MM.1S (cell line): ENCODE data around the gene TPD52L2.

ENCODE experiments used
- DNase-seq: peaks from one replicate; pipeline ENCODE4 v3.0.0-alpha.2; 2015
- H2AFZ ChIP-seq: fragments of 300-600 bp; sonication (generic); 2 replicates; pipeline ENCODE4 v1.6.0; 2016; ENCODE audit warnings: antibody characterized with exemption, low read length
- H3F3A ChIP-seq: fragments of 300-600 bp; sonication (generic); 2 replicates; pipeline ENCODE4 v1.6.1; 2016; ENCODE audit warnings: mild to moderate bottlenecking, antibody characterized with exemption, low read length, moderate library complexity, mixed read lengths; ENCODE audit not compliant: insufficient read depth
- H3K27ac ChIP-seq: fragments of 300-600 bp; sonication (generic); 2 replicates; pipeline ENCODE4 v1.5.1; 2016; ENCODE audit warnings: mild to moderate bottlenecking, low read length
- H3K27me3 ChIP-seq: fragments of 300-600 bp; sonication (generic); replicated peaks from 2 replicates; pipeline ENCODE4 v1.6.0; 2016; ENCODE audit warnings: low read length; ENCODE audit not compliant: insufficient read depth
- H3K36me3 ChIP-seq: fragments of 300-600 bp; sonication (generic); replicated peaks from 2 replicates; pipeline ENCODE4 v1.6.1; 2016; ENCODE audit warnings: mild to moderate bottlenecking, low read length, mixed read lengths; ENCODE audit not compliant: insufficient read depth
- H3K4me1 ChIP-seq: fragments of 300-600 bp; sonication (generic); 2 replicates; pipeline ENCODE4 v1.6.1; 2016; ENCODE audit warnings: low read length, mixed read lengths
- H3K4me2 ChIP-seq: fragments of 300-600 bp; sonication (generic); 2 replicates; pipeline ENCODE4 v1.6.0; 2016; ENCODE audit warnings: low read depth, low read length
- H3K4me3 ChIP-seq: fragments of 300-600 bp; sonication (generic); 2 replicates; pipeline ENCODE4 v1.5.1; 2016; ENCODE audit warnings: low read length, mixed read lengths
- H3K79me2 ChIP-seq: fragments of 300-600 bp; sonication (generic); 2 replicates; pipeline ENCODE4 v1.6.1; 2016; ENCODE audit warnings: mixed run types, low read length, mixed read lengths
- H3K9ac ChIP-seq: fragments of 300-600 bp; sonication (generic); 2 replicates; pipeline ENCODE4 v1.6.1; 2016; ENCODE audit warnings: low read length, mixed read lengths
- H3K9me2 ChIP-seq: fragments of 300-600 bp; sonication (generic); replicated peaks from 2 replicates; pipeline ENCODE4 v1.6.1; 2016; ENCODE audit warnings: mild to moderate bottlenecking, low read length, mixed read lengths; ENCODE audit not compliant: insufficient read depth
- H3K9me3 ChIP-seq: fragments of 300-600 bp; sonication (generic); replicated peaks from 2 replicates; pipeline ENCODE4 v1.6.1; 2016; ENCODE audit warnings: mild to moderate bottlenecking, low read length, mixed read lengths; ENCODE audit not compliant: insufficient read depth
- H4K20me1 ChIP-seq: fragments of 300-600 bp; sonication (generic); 2 replicates; pipeline ENCODE4 v1.6.1; 2016; ENCODE audit warnings: mild to moderate bottlenecking, low read length, moderate library complexity, mixed read lengths; ENCODE audit not compliant: insufficient read depth
- CTCF ChIP-seq: fragments of 300-600 bp; sonication (generic); IDR thresholded peaks from 2 replicates; pipeline ENCODE4 v1.5.1; 2016; ENCODE audit warnings: antibody characterized with exemption, low read length, mixed read lengths
- EZH2 ChIP-seq: fragments of 300-600 bp; sonication (generic); optimal IDR thresholded peaks from 2 replicates; pipeline ENCODE3; 2017; ENCODE audit warnings: low read depth, mild to moderate bottlenecking, antibody characterized with exemption, low read length, mixed read lengths
- EZH2phosphoT487 ChIP-seq: fragments of 300-600 bp; sonication (generic); IDR thresholded peaks from 2 replicates; pipeline ENCODE4 v1.6.1; 2018; ENCODE audit warnings: antibody characterized with exemption, low read length

Gene TPD52L2

GRCh38 chr20:63886921-63887320 lies 21.9 kb downstream of the TPD52L2 start:
- Histone ChIP-seq H4K20me1 (no peaks in the 10 kb centered on the region), H3K9ac (no peak overlapping the region), H3K9me3 (no peaks in the 10 kb centered on the region), H3K4me1 (no peaks in the 10 kb centered on the region), H3K79me2 (no peaks in the 10 kb centered on the region), H3K36me3 (no peaks in the 10 kb centered on the region), H3K4me3 (no peak overlapping the region), H3K4me2 (no peak overlapping the region), H2AFZ (no peak overlapping the region), H3F3A (no peaks in the 10 kb centered on the region), H3K27ac (no peak overlapping the region), H3K9me2 (no peaks in the 10 kb centered on the region), H3K27me3 (no peaks in the 10 kb centered on the region)
- no peak for DNase-seq
- TF ChIP-seq CTCF (no peak), EZH2 (no peak), EZH2phosphoT487 (no peak)

- H3F3A ChIP-seq: peaks cover 10% of the 10 kb centered on the region; the same call in 1 of the 2 replicates
- no peak overlapping the region for H3K4me2 ChIP-seq
- H3K4me1 ChIP-seq: no peaks in the 10 kb centered on the region
- H3K79me2 ChIP-seq: no peaks in the 10 kb centered on the region
- H3K9me3 ChIP-seq: no peaks in the 10 kb centered on the region
- no peak overlapping the region for H3K9ac ChIP-seq
- H3K4me3 ChIP-seq: no peak overlapping the region
- TF ChIP-seq CTCF: no peak
- no peak for TF ChIP-seq EZH2phosphoT487
- TF ChIP-seq EZH2: no peak
- no peaks in the 10 kb centered on the region for H3K27me3 ChIP-seq
- no peak overlapping the region for H3K27ac ChIP-seq
- no peak overlapping the region for H2AFZ ChIP-seq
- no peaks in the 10 kb centered on the region for H3K36me3 ChIP-seq
- no peaks in the 10 kb centered on the region for H3K9me2 ChIP-seq
- no peak for DNase-seq
- H4K20me1 ChIP-seq: no peaks in the 10 kb centered on the region
Measured at GRCh38 chr20:63889241-63890200, 24.5 kb downstream of the TPD52L2 start.

GRCh38 chr20:63890201-63890576 lies 25.1 kb downstream of the TPD52L2 start:
- peaks cover 10% of the 10 kb centered on the region; the same call in 1 of the 2 replicates for H3F3A ChIP-seq
- no peaks in the 10 kb centered on the region for H3K27me3 ChIP-seq
- H3K9me2 ChIP-seq: no peaks in the 10 kb centered on the region
- no peak overlapping the region for H3K9ac ChIP-seq
- no peak overlapping the region for H2AFZ ChIP-seq
- TF ChIP-seq EZH2phosphoT487: no peak
- no peaks in the 10 kb centered on the region for H3K9me3 ChIP-seq
- no peak overlapping the region for H3K27ac ChIP-seq
- no peak for DNase-seq
- H3K4me2 ChIP-seq: no peak overlapping the region
- H3K4me1 ChIP-seq: no peaks in the 10 kb centered on the region
- no peaks in the 10 kb centered on the region for H3K36me3 ChIP-seq
- H3K4me3 ChIP-seq: no peak overlapping the region
- H3K79me2 ChIP-seq: no peaks in the 10 kb centered on the region
- no peaks in the 10 kb centered on the region for H4K20me1 ChIP-seq

- DNase-seq: no peak
- peaks cover 12% of the 10 kb centered on the region for H3F3A ChIP-seq
- no peaks in the 10 kb centered on the region for H4K20me1 ChIP-seq
- no peak overlapping the region for H3K4me3 ChIP-seq
- H3K4me2 ChIP-seq: no peak overlapping the region
- no peaks in the 10 kb centered on the region for H3K36me3 ChIP-seq
- no peak overlapping the region for H3K27ac ChIP-seq
- no peak overlapping the region for H2AFZ ChIP-seq
- H3K79me2 ChIP-seq: peaks cover 1% of the 10 kb centered on the region
- H3K27me3 ChIP-seq: no peaks in the 10 kb centered on the region
- no peaks in the 10 kb centered on the region for H3K9me3 ChIP-seq
- H3K9me2 ChIP-seq: no peaks in the 10 kb centered on the region
- TF ChIP-seq EZH2: no peak
- H3K4me1 ChIP-seq: no peaks in the 10 kb centered on the region
- no peak overlapping the region for H3K9ac ChIP-seq
Measured at GRCh38 chr20:63890616-63891015, 25.5 kb downstream of the TPD52L2 start.
